ENCODE measurements around the gene REV1.

DNA sequence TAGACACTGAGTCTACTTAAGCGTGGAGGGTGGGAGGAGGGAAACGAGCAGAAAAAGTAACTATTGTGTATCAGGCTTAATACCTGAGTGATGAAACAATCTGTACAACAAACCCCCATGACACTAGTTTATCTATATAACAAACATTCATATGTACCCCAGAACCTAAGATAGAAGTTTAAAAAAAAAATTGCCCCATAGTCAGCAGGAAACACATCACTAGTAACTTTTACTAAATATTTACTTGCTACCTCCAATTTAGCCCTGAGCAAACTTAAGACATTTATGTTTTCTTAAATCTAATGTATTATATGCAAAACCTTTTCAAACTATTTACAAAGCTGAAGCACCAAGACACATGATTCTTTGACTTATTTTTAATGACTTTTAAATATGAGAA lies 5.6 kb downstream of the REV1 start:
- TF ChIP-seq POLR2AphosphoS5 (IDR thresholded peaks at IDR 0.05) (no peak), POLR2A (IDR thresholded peaks at IDR 0.05) (no peak), EP300 (IDR thresholded peaks at IDR 0.05) (no peak), CTCF (IDR thresholded peaks at IDR 0.05) (no peak)
